ENCODE measurements around the gene GLYAT.
"Not testable (repeated sequence)": the region's sequence is repeated elsewhere in the genome, so short reads cannot be mapped to it uniquely, and the experiment has no call there.

Gene GLYAT

GRCh38 chr11:58742981-58743880 lies 11.5 kb upstream of the GLYAT start:
- DNase-seq = no peak

GRCh38 chr11:58742140-58742539 lies 10.4 kb upstream of the GLYAT start:
- no peak for DNase-seq

- no peak for DNase-seq
Measured at GRCh38 chr11:58741127-58741526, 9.4 kb upstream of the GLYAT start.

- DNase-seq = no peak
Measured at GRCh38 chr11:58740447-58740846, 8.7 kb upstream of the GLYAT start.

- no peak for DNase-seq
Measured at GRCh38 chr11:58739725-58740430, 8.1 kb upstream of the GLYAT start.

- DNase-seq = no peak
Measured at GRCh38 chr11:58734681-58735490, 3.1 kb upstream of the GLYAT start.

- no peak for DNase-seq
Measured at GRCh38 chr11:58730507-58731089, 1.1 kb downstream of the GLYAT start.

- no peak for DNase-seq
Measured at GRCh38 chr11:58727415-58727797, 4.3 kb downstream of the GLYAT start.

- DNase-seq = no peak
Measured at GRCh38 chr11:58726737-58727414, 4.9 kb downstream of the GLYAT start.

GRCh38 chr11:58719406-58720117 lies 12.2 kb downstream of the GLYAT start:
- DNase-seq = no peak

- no peak for DNase-seq
Measured at GRCh38 chr11:58712531-58712930, 19.2 kb downstream of the GLYAT start.

- no peak for DNase-seq
Measured at GRCh38 chr11:58711832-58712231, 19.9 kb downstream of the GLYAT start.

- no peak for DNase-seq
Measured at GRCh38 chr11:58707767-58708166, 24.0 kb downstream of the GLYAT start.

GRCh38 chr11:58696825-58697224 lies 34.9 kb downstream of the GLYAT start:
- not testable (repeated sequence) for DNase-seq

GRCh38 chr11:58693026-58693425 lies 38.7 kb downstream of the GLYAT start:
- no peak for DNase-seq

GRCh38 chr11:58691675-58692074 lies 40.1 kb downstream of the GLYAT start:
- DNase-seq = no peak

- no peak for DNase-seq
Measured at GRCh38 chr11:58688789-58689503, 42.8 kb downstream of the GLYAT start.

- no peak for DNase-seq
Measured at GRCh38 chr11:58685973-58686722, 45.6 kb downstream of the GLYAT start.

GRCh38 chr11:58682660-58683059 lies 49.1 kb downstream of the GLYAT start:
- not testable (repeated sequence) for DNase-seq

- DNase-seq = not testable (repeated sequence)
Measured at GRCh38 chr11:58677536-58677935, 54.2 kb downstream of the GLYAT start.
